DOHH2 (cell line): ENCODE results near the gene GALNT17.

Experiments
- CTCF ChIP-seq: fragments of 200-600 bp; sonication (generic); IDR thresholded peaks from one replicate; pipeline ENCODE4 v1.5.1; 2014; ENCODE audit warnings: antibody characterized with exemption, mild to moderate bottlenecking, low read depth, low read length; ENCODE audit not compliant: poor library complexity, severe bottlenecking
- EZH2phosphoT487 ChIP-seq: fragments of 200-600 bp; sonication (generic); IDR thresholded peaks from 2 replicates; pipeline ENCODE4 v1.6.1; 2017; ENCODE audit warnings: borderline replicate concordance, mild to moderate bottlenecking, antibody characterized with exemption, low read length, moderate library complexity, mixed read lengths

GRCh38 chr7:71479231-71479630 is 347.3 kb downstream of the GALNT17 start:
- TF ChIP-seq CTCF (no peak), EZH2phosphoT487 (no peak)
